Choroid plexus epithelial cell (primary cell): ENCODE measurements around the gene ADGRF5.
A peak's percentile ranks its signal among the peaks of the same experiment; 100 is the strongest.
"Not testable (repeated sequence)": the region's sequence is repeated elsewhere in the genome, so short reads cannot be mapped to it uniquely, and the experiment has no call there.

Experiments
- DNase-seq: peaks from one replicate; pipeline ENCODE4 v3.0.0-alpha.2; 2010; ENCODE audit warnings: low read depth
- H3K4me3 ChIP-seq: 2 replicates; pipeline ENCODE4 v1.5.1; 2011; ENCODE audit warnings: low read depth, mild to moderate bottlenecking, control low read depth, low read length, moderate library complexity
- TF ChIP-seq, protein P1 (sequence below): conservative IDR thresholded peaks from 2 replicates; pipeline ENCODE4 v1.5.1; 2011; ENCODE audit warnings: low read depth, mild to moderate bottlenecking, control low read depth, inconsistent platforms, low read length, moderate library complexity

Gene ADGRF5

DNA sequence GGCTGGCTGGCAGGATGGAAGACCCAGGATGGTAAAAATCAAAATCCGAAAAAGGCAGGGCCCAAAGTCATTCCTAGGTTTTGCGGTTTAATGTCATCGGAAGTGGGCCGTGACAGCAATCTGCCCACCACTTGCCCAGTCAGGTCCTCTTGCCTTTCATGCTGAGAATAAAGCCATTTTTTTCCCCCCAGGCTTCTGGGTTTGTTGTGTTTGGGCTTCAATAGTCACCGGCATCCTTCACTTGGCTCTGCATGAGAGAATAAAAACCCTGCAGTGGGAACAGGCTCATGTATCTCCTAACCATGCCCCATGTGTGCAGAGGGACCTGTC lies 72.4 kb downstream of the ADGRF5 start:
- no peak for DNase-seq

DNA sequence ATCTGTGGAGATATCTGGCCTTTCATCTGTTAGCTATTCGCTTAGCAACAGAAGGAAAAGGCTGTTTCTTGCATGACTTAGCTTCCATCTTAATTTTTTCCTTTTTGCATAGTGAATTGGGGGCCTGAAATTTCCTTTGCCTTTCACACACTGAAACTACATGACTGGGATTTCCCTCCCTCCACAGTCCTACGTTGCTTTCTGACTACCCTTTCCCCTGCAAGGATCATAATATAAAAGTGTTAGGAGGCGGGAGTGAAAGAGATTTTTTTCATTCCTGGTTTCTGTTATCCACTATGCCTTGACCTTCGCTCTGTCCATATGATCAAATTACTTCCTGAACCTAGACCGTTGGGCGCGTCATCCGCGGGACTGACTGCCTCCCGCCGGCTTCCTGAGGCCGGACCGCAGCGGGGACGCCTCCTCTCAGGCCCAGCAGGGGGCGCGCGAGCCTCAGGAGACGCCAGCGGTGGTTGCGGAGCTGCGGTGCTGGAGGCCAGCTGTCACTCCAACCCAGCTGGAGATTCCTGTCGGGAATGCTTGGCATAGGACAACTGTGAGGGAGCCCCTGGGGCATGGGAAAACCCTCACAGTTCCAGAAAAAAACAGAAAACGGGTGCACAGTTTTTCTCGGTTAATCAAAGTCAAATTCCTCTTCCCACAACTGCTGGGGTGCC lies 72.9 kb downstream of the ADGRF5 start:
- DNase-seq = peak; percentile 80
- H3K4me3 ChIP-seq = peak overlapping the region; percentile 28
- TF ChIP-seq, protein P1, sequence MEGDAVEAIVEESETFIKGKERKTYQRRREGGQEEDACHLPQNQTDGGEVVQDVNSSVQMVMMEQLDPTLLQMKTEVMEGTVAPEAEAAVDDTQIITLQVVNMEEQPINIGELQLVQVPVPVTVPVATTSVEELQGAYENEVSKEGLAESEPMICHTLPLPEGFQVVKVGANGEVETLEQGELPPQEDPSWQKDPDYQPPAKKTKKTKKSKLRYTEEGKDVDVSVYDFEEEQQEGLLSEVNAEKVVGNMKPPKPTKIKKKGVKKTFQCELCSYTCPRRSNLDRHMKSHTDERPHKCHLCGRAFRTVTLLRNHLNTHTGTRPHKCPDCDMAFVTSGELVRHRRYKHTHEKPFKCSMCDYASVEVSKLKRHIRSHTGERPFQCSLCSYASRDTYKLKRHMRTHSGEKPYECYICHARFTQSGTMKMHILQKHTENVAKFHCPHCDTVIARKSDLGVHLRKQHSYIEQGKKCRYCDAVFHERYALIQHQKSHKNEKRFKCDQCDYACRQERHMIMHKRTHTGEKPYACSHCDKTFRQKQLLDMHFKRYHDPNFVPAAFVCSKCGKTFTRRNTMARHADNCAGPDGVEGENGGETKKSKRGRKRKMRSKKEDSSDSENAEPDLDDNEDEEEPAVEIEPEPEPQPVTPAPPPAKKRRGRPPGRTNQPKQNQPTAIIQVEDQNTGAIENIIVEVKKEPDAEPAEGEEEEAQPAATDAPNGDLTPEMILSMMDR = peak; percentile 88

More for the DNA sequence above, 72.4 kb downstream of the ADGRF5 start:
- TF ChIP-seq, protein P1 = no peak
- H3K4me3 ChIP-seq = no peak overlapping the region

DNA sequence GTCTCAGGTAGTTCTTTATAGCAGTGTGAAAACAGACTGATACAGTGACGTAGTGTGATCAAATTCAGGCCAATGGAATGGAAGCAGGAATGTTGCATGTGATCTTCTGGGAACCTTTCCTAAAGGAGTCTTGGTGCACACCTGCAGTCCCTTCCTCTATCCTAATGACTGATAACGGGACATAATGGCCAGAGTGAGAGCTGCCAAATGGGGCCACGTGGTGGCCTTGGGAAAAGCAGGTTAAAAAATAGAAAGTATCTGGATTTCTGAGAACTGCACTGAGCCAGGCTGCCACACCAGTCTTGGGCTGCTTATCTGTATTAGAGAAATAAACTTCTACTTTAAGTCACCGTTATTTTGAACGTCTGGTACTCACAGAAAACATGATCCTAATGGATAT lies 76.6 kb downstream of the ADGRF5 start:
- TF ChIP-seq, protein P1 = no peak
- DNase-seq = no peak
- H3K4me3 ChIP-seq = no peak overlapping the region

DNA sequence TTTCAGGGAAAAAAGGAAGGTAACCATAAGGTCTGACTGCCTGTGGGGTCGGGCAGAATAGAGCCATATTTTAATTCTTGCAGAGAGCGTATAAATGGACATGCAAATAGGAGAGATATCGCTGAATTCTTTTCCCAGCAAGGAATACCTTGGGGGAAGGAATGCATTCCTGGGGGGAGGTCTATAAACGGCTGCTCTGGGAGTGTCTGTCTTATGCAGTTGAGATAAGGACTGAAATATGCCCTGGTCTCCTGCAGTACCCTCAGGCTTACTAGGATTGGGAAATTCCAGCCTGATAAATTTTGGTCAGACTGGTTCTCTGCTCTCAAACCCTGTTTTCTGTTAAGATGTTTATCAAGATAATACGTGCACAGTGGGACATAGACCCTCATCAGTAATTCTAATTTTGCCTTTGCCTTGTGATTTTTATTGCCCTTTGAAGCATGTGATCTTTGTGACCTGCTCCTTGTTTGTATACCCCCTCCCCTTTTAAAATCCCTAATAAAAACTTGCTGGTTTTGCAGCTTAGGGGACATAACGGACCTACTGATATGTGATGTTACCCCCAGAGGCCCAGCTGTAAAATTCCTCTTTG lies 79.4 kb downstream of the ADGRF5 start:
- DNase-seq = not testable (repeated sequence)

DNA sequence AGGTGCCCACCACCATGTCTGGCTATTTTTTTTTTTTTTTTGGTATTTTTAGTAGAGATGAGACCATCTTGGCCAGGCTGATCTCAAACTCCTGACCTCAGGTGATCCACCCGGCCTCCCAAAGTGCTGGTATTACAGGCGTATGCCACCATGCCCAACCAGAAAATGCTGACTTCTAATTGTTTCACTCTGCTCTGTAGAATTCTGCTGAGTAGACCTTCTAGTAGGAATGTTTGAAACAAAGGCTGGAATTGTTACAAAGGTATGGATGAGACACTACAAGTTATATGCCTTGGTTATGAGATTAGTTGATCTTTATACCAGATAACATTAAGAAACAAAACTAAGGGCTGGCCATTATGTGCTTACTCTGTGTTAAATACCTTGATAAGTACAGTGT lies 83.7 kb downstream of the ADGRF5 start:
- H3K4me3 ChIP-seq = no peak overlapping the region
- DNase-seq = no peak
- TF ChIP-seq, protein P1 = no peak

More for the DNA sequence above, 79.4 kb downstream of the ADGRF5 start:
- not testable (repeated sequence) for H3K4me3 ChIP-seq

DNA sequence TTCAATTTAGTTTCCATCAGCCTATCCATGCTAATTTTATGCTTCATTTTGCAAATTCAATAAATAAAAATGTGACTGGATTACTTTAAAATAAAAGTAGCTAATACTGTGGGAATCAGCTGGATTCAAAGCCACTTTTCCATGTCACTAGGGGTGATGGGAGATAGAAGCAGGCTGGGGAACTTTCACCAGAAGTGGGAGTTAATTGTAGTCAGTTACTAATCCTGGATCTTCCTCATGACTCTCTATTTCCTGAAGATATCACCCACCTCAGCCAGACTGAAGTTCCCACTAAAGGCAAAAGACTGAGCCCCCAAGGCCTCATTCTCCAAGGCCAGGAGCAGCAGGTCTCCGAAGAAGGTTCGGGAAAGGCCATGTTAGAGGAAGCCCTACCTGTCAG lies 86.7 kb downstream of the ADGRF5 start:
- H3K4me3 ChIP-seq, DNase-seq: not testable (repeated sequence)

DNA sequence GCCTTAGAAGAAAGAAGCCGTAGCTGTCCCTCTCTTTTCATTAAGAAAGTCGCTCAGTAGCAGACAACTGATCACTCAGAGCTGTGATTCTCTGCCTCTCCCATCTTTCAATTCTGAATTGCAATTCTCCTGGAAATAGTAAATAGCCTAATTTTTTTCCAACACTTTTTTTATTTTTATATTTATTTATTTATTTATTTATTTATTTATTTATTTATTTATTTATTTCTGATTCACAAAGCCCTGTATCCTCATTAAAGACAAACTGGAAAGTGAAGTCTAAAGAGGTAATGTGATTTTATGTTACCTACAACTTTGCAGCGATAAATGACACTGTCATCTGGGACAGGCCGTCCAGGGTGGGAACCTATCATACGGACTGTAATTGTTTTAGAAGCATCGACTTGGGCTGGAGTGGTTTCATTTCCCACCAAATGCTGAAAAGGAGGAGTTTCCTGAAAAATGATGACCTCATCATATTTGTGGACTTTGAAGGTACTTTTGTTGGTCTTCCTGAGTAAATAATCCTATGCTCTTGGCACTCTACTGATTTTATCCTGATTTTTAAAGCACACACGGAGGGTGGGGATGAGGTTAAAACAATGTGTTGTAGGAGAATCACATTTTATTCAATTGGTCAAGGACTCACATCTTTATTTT lies 87.4 kb downstream of the ADGRF5 start:
- not testable (repeated sequence) for DNase-seq, H3K4me3 ChIP-seq

DNA sequence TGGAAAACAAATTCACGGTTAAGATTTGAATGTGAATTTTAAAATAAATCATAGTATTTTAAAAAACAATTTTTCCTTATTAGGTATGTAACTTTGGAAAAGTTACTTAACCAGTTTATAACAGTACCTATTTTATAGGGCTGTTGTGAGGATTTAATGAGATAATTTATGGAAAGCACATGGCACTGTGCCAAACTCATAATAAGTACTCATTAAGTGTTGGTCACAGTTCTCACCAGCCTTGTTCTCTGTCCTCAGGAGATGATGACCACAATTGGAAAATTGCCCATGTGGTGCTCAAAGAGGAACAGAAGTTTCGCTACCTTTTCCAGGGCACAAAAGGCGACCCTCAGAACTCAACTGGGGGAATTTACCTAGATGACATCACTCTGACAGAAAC lies 88.9 kb downstream of the ADGRF5 start:
- TF ChIP-seq, protein P1 = no peak
- no peak for DNase-seq
- H3K4me3 ChIP-seq = no peak overlapping the region
